ENCODE measurements around the gene CCDC144A. TPM values are rescaled to one million over a fixed set of nuclear protein-coding genes. Genes with fewer than 3 reads are reported as not detected.
"Not testable (repeated sequence)": the region's sequence is repeated elsewhere in the genome, so short reads cannot be mapped to it uniquely, and the experiment has no call there.

Gene CCDC144A
- total RNA-seq, 2 donors from 2014 or later = 0.13 to 0.20 TPM

DNA sequence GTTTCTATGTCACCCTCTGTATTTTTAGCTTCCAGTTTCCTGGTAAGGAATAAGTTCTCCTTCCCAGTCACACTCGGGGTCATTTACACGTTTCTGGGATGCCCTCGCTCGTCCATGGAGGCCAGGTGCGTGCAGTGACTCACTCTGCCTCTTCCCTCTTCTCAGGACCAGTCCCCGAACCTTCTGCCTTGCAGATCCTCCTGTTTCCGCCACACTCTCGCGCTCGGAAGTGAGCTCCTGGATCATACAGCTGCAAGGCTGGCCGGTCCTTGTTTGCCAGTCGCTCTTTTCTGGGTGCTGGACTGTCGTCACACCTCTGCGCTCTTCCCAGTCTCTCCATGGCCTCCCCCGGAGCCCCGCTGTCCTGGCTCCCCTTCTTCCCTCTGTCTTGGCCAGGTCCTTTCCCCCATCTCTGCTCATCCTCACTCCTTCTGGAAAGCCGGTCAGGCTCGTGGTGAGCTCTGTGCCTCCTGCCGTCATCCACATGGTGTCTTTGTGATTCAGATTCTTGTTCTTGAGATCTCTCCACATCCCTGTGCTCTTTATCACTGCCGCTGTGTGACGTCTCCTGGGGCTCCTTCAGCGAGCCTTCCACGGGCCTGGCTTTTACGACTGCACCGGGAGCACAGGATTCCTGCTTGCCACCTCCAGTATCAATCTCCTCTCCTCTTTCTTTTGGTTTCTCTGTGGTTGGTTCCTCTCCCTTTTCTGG lies 55.6 kb downstream of the CCDC144A start:
- DNase-seq; H3K9me3 ChIP-seq; intact Hi-C loops (cut with DNase I); H3K9ac ChIP-seq (ENCODE audit: low read depth in 2 of 2, low read length in 2 of 2); H3K4me3 ChIP-seq; H3K27me3 ChIP-seq; H3K4me1 ChIP-seq; H3K36me3 ChIP-seq; H3K27ac ChIP-seq: not testable (repeated sequence)

- H3K9ac ChIP-seq (ENCODE audit: low read depth in 2 of 2, low read length in 2 of 2); H3K9me3 ChIP-seq; H3K4me3 ChIP-seq; intact Hi-C loops (cut with DNase I); H3K36me3 ChIP-seq; H3K27ac ChIP-seq; H3K4me1 ChIP-seq; DNase-seq; H3K27me3 ChIP-seq: not testable (repeated sequence)
These were observed 56.5 kb downstream of the CCDC144A start for GRCh38 chr17:16746571-16746970.

DNA sequence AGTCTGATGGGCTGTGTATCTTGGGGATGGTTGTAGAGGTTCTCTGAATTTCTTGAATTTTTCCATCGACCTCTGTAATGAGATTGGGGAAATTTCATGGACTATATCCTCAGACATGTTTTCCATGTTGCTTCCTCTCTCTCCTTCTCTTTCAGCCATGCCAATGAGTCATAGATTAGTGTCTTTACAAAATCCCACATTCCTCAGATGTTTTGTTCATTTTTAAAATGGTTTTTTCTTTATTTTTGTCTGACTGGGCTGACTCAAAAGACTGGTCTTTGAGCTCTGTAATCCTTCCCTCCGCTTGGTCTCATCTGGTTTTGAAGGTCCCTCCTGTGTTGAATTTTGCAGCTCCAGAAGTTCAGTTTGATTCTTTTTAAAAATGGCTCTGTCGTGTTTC lies 60.5 kb downstream of the CCDC144A start:
- intact Hi-C loops (cut with DNase I); H3K9me3 ChIP-seq; H3K4me3 ChIP-seq; H3K27me3 ChIP-seq; H3K27ac ChIP-seq; H3K4me1 ChIP-seq; H3K9ac ChIP-seq (ENCODE audit: low read depth in 2 of 2, low read length in 2 of 2); DNase-seq; H3K36me3 ChIP-seq: not testable (repeated sequence)

- H3K9me3 ChIP-seq; intact Hi-C loops (cut with DNase I); DNase-seq; H3K27ac ChIP-seq; H3K27me3 ChIP-seq; H3K4me3 ChIP-seq; H3K9ac ChIP-seq (ENCODE audit: low read depth in 2 of 2, low read length in 2 of 2); H3K4me1 ChIP-seq; H3K36me3 ChIP-seq: not testable (repeated sequence)
- peak; percentile 19 for TF ChIP-seq CTCF (IDR thresholded peaks at IDR 0.05)
These were observed 61.3 kb downstream of the CCDC144A start for GRCh38 chr17:16751224-16751923.

DNA sequence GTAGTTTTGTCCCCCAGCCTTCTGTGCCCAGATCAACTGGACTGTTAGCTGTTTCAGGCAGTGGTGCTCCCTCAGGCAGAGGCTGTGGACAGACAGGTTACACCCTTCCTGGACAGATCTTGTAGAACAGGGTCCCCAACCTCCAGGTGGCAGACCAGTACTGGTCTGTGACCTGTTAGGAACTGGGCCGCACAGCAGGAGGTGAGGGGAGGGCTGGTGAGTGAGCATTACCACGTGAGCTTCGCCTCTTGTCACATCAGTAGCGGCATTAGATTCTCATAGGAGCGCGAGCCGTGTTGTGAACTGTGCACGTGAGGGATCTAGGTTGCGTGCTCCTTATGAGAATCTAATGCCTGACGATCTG lies 61.9 kb downstream of the CCDC144A start:
- intact Hi-C loops (cut with DNase I); DNase-seq; H3K4me3 ChIP-seq; H3K9me3 ChIP-seq; H3K27ac ChIP-seq; H3K9ac ChIP-seq (ENCODE audit: low read depth in 2 of 2, low read length in 2 of 2); H3K27me3 ChIP-seq; H3K36me3 ChIP-seq; H3K4me1 ChIP-seq: not testable (repeated sequence)

DNA sequence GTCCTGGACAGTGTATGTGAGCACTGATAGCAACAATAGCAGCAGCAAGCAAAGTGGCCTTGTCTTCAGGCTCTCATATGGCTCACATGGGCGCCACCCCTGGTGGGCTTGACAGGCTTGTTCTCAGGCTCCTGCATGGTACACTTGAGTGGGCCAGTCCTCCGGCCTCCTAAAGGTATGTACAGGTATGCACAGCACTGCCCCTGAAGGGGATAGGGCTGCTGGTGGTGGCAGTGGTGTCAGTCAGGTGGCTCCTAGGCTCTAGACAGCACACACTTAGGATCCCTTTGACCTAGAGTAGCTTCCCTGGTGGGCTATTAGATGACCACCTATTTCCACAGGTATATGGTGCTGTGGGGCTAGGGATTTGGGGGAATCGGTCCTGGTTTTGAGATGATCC lies 67.5 kb downstream of the CCDC144A start:
- H3K4me3 ChIP-seq; H3K36me3 ChIP-seq; H3K4me1 ChIP-seq; H3K27ac ChIP-seq; H3K27me3 ChIP-seq; H3K9ac ChIP-seq (ENCODE audit: low read depth in 2 of 2, low read length in 2 of 2); H3K9me3 ChIP-seq; intact Hi-C loops (cut with DNase I); DNase-seq: not testable (repeated sequence)

DNA sequence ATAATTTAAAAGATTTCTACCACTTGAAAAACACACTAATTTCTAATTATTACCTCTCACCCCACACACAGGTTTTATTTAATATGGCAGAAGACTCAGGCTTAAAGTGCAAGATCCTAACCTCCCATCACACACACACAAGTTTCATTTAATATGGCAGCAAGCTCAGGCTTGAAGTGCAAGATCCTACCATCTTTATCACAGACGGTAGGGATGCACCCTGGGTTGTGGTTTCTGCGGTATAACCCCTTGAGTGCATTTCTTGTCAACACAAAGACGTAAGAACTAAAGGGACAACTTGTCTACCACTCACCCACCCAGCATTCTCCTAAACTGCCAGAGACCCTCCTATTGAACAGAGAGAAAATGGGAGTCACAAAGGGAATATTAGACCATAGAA lies 68.1 kb downstream of the CCDC144A start:
- intact Hi-C loops (cut with DNase I); H3K9ac ChIP-seq (ENCODE audit: low read depth in 2 of 2, low read length in 2 of 2): not testable (repeated sequence)

DNA sequence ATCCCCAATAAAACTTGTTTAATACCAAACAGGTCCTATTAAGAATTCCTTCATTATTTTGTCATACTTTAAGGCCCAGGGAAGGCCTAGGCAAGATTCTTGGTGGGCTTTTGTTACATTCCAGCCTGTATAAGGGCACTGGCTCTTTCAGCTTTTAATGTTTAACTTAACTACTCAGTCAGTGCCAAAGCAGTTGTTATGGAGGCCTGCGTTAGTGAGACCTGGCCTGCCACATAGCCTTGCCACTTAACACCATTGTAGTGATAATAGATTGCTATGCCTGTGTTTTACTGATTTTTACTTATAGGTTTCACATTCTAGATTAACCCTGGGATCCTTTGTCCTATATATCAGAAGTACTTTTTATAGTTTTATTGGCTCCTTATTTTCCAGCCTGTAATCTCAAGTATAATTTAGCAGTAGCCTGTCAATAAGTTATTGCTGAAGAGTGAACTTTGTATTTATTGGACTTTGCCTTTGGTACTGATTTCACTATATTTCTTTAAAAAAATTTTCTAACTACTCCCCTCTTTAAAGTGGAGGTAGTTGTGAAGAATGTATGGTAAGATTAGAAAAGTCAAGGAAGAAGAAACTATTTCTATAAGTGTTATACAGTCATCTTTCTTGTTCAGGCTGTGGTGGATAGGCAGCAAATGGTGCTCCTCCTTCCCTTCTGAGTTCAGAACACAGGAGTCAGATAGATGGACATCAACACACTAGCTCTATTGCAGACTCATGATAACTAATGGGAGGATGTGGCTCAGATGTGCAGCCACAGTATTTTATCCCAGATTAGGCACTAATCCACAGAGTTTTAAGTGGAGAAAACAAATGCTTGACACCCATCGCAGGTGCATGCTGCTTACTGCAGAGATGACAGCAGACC lies 78.5 kb downstream of the CCDC144A start:
- peak overlapping the region; percentile 50 for H3K27ac ChIP-seq
- H3K36me3 ChIP-seq; H3K4me1 ChIP-seq; H3K9me3 ChIP-seq; DNase-seq; intact Hi-C loops (cut with DNase I); H3K4me3 ChIP-seq; H3K9ac ChIP-seq (ENCODE audit: low read depth in 2 of 2, low read length in 2 of 2); H3K27me3 ChIP-seq: not testable (repeated sequence)

More for the DNA sequence above, 68.1 kb downstream of the CCDC144A start:
- not testable (repeated sequence) for H3K4me1 ChIP-seq, H3K9me3 ChIP-seq, H3K27ac ChIP-seq, H3K4me3 ChIP-seq, H3K36me3 ChIP-seq, DNase-seq, H3K27me3 ChIP-seq

DNA sequence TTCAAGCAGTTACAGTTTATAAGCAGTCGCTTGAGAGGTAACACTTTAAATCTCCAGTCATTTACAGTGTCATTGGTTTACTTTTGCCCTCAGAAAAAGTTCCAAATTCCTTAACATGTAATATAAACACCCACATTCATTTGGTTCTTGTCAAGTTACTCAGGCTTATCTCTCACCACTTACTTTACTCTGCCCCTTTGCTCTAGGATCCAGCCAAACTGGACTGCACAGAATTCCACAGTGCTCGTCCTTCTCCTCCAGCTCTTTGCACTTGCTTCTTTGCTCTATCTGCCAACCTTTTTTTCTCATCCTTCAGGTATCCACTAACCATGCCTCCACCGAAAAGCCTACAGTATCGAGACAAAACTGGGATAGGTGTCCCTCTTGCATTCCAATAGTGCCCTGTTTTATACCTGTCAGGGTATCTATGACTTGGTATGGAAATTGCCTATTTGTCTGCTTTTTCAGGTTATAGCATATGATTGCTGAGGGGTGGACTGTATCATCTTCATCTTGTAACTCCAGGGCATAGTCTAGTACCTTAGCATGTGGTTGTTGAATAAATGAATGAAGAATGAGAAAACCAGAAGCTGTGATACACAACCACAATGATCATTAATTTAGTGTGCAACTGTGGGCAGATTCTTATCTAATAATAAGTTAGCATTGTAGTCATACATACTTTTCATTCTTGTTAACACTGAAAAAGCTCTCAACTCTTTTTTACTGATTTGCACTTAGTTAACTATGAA lies 82.5 kb downstream of the CCDC144A start:
- H3K27ac ChIP-seq; H3K4me3 ChIP-seq; intact Hi-C loops (cut with DNase I); H3K36me3 ChIP-seq; H3K27me3 ChIP-seq; H3K9ac ChIP-seq (ENCODE audit: low read depth in 2 of 2, low read length in 2 of 2); H3K9me3 ChIP-seq; H3K4me1 ChIP-seq; DNase-seq: not testable (repeated sequence)

DNA sequence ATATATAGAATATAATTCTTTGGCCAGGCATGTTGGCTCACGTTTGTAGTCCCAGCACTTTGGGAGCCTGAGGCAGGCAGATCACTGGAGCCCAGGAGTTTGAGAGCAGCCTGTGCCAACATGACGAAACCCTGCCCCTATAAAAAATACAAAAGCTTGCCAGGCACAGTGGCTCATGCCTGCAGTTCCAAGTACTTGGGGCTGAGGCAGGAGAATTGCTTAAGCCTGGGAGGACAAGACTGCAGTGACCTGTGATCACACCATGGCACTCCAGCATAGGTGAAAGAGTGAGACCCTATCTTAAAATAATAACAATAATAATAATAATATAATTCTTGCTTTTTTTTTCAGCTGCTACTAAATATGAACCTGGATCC lies 83.1 kb downstream of the CCDC144A start:
- H3K9me3 ChIP-seq; H3K27me3 ChIP-seq; H3K4me3 ChIP-seq; H3K4me1 ChIP-seq; DNase-seq; H3K9ac ChIP-seq (ENCODE audit: low read depth in 2 of 2, low read length in 2 of 2); H3K27ac ChIP-seq; H3K36me3 ChIP-seq; intact Hi-C loops (cut with DNase I): not testable (repeated sequence)

- intact Hi-C loops (cut with DNase I); DNase-seq; H3K4me3 ChIP-seq; H3K9ac ChIP-seq (ENCODE audit: low read depth in 2 of 2, low read length in 2 of 2); H3K36me3 ChIP-seq; H3K4me1 ChIP-seq; H3K27me3 ChIP-seq; H3K27ac ChIP-seq; H3K9me3 ChIP-seq: not testable (repeated sequence)
These were observed 97.8 kb downstream of the CCDC144A start for GRCh38 chr17:16787851-16788250.
